ENCODE results near the gene C19orf38. TPM values are rescaled to one million over a fixed set of nuclear protein-coding genes. Genes with fewer than 3 reads are reported as not detected.

The C19orf38 gene
- total RNA-seq, 2 experiments from 2014 or later: 1.8 to 2.1 TPM

DNA sequence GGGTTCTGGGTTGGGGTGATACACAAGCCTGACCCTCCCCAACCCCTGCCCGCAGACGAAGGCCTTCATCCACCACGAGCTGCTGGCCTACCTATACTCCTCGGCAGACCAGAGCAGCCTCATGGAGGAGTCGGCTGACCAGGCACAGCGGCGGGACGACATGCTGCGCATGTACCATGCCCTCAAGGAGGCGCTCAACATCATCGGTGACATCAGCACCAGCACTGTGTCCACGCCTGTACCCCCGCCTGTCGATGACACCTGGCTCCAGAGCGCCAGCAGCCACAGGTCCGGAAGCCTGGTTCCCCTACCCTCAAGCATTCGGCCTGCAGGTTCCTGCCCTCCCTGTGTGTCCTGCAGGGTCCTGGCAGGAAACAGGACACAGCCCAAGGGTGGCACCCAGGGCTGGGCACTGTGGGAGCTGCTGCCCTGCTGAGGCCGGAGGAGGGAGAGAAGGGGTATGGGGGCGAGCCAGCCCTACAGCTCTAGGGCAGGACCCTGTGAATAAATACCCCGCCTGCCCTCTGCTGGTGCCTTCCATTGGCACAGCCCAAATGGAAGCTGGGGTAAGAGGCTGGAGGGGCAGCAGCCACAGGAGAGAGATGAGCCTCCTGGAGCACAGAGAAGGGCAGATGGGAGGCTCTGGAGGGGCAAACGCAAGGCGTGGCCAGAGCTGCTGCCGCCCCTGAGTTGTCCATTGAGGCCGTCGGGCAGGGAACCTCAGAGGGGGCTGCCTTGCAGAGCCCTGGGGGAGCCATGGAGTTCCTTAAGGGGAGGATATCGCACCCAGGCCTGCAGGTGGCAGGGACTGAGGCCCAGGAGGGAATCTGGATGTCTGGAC, 19.0 kb upstream of the C19orf38 start:
- TF ChIP-seq CTCF (IDR thresholded peaks at IDR 0.05): no peak
- H3K27ac ChIP-seq (ENCODE audit: low read depth in 1 of 2, low read length in 2 of 2): no peak overlapping the region
- DNase-seq (peak in 1 of 14 experiments; percentile 39), ATAC-seq (ENCODE audit: poor library complexity) (peak; percentile 36)
- H3K9me3 Mint-ChIP-seq: no peaks in the 10 kb centered on the region
- ChIA-PET CTCF (no interaction called here), POLR2A (interaction anchor here (0.9 kb wide), 1 partner anchor 110 kb away, joined by 3 read pairs; no protein-coding TSS in a partner anchor)
- H3K4me3 Mint-ChIP-seq: no peak overlapping the region
- H3K27me3 Mint-ChIP-seq: no peaks in the 10 kb centered on the region
- H3K4me3 ChIP-seq (ENCODE audit: low read length): no peak overlapping the region
- peaks cover 69% of the 10 kb centered on the region for H3K36me3 ChIP-seq (ENCODE audit: insufficient read depth, low read length)
- intact Hi-C loops (cut with DNase I, micrococcal nuclease): no loop called here
- no peaks in the 10 kb centered on the region for H3K4me1 Mint-ChIP-seq (ENCODE audit: low read depth)
- H3K36me3 Mint-ChIP-seq (ENCODE audit: low read depth): peaks cover 79% of the 10 kb centered on the region
- no peaks in the 10 kb centered on the region for H3K4me1 ChIP-seq (ENCODE audit: insufficient read depth, low read length)
- H3K9me3 ChIP-seq (ENCODE audit: control insufficient read depth in 1 of 2, insufficient read depth in 1 of 2, low read length in 2 of 2): no peaks in the 10 kb centered on the region
- H3K27ac Mint-ChIP-seq: no peak overlapping the region
- no peaks in the 10 kb centered on the region for H3K27me3 ChIP-seq (ENCODE audit: control insufficient read depth in 1 of 2, insufficient read depth in 2 of 2, low read length in 2 of 2)

GRCh38 chr19:10829967-10830366, 18.2 kb upstream of the C19orf38 start:
- no peak overlapping the region for H3K27ac ChIP-seq (ENCODE audit: low read depth in 1 of 2, low read length in 2 of 2)
- H3K4me1 Mint-ChIP-seq (ENCODE audit: low read depth): no peaks in the 10 kb centered on the region
- peaks cover 72% of the 10 kb centered on the region for H3K36me3 Mint-ChIP-seq (ENCODE audit: low read depth)
- ChIA-PET POLR2A (interaction anchor here (0.9 kb wide), 1 partner anchor 111 kb away, joined by 3 read pairs; no protein-coding TSS in a partner anchor), CTCF (interaction anchor here (1.1 kb wide), 1 partner anchor 10 kb away, joined by 3 read pairs; no protein-coding TSS in a partner anchor)
- H3K27me3 ChIP-seq (ENCODE audit: control insufficient read depth in 1 of 2, insufficient read depth in 2 of 2, low read length in 2 of 2): no peaks in the 10 kb centered on the region
- no peaks in the 10 kb centered on the region for H3K27me3 Mint-ChIP-seq
- peaks cover 3% of the 10 kb centered on the region for H3K4me1 ChIP-seq (ENCODE audit: insufficient read depth, low read length)
- peak in 1 of 14 experiments; percentile 24 for DNase-seq
- H3K9me3 ChIP-seq (ENCODE audit: control insufficient read depth in 1 of 2, insufficient read depth in 1 of 2, low read length in 2 of 2): no peaks in the 10 kb centered on the region
- H3K36me3 ChIP-seq (ENCODE audit: insufficient read depth, low read length): peaks cover 63% of the 10 kb centered on the region
- intact Hi-C loops (cut with DNase I, micrococcal nuclease): no loop called here
- H3K9me3 Mint-ChIP-seq: no peaks in the 10 kb centered on the region
- no peak overlapping the region for H3K4me3 Mint-ChIP-seq
- H3K4me3 ChIP-seq (ENCODE audit: low read length): no peak overlapping the region
- ATAC-seq (ENCODE audit: poor library complexity): no peak
- TF ChIP-seq CTCF (IDR thresholded peaks at IDR 0.05): no peak
- H3K27ac Mint-ChIP-seq: no peak overlapping the region

DNA sequence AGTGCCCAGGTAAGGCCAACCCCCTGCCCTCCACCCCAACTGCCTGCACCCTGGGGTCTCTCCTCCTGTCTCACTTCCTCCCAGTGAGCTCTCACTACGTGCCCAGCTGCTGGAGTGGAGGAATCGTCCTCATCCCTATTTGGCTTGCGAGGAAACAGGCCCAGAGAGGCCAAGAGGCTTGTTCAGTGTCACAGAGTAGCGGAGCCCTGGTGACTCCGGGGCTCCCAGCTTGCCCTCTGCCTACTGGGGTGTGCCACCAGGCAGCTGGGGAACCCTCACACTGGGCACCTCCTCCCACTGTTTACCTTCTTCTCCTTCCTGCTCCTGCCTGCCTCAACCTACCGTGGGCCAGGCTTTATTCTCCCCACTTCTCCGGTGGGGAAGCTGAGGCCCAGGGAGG, 17.8 kb upstream of the C19orf38 start:
- ATAC-seq (ENCODE audit: poor library complexity) (no peak), DNase-seq (peak in 1 of 14 experiments; percentile 20)
- Mint-ChIP-seq H3K4me3 (no peak overlapping the region), H3K4me1 (ENCODE audit: low read depth) (peaks cover 2% of the 10 kb centered on the region), H3K36me3 (ENCODE audit: low read depth) (peaks cover 69% of the 10 kb centered on the region), H3K27ac (no peak overlapping the region), H3K9me3 (no peaks in the 10 kb centered on the region), H3K27me3 (no peaks in the 10 kb centered on the region)
- no peak overlapping the region for H3K27ac ChIP-seq (ENCODE audit: low read depth in 1 of 2, low read length in 2 of 2)
- no peak overlapping the region for H3K4me3 ChIP-seq (ENCODE audit: low read length)
- peaks cover 59% of the 10 kb centered on the region for H3K36me3 ChIP-seq (ENCODE audit: insufficient read depth, low read length)
- no peak for TF ChIP-seq CTCF (IDR thresholded peaks at IDR 0.05)
- no peaks in the 10 kb centered on the region for H3K9me3 ChIP-seq (ENCODE audit: control insufficient read depth in 1 of 2, insufficient read depth in 1 of 2, low read length in 2 of 2)
- peaks cover 7% of the 10 kb centered on the region for H3K4me1 ChIP-seq (ENCODE audit: insufficient read depth, low read length)
- H3K27me3 ChIP-seq (ENCODE audit: control insufficient read depth in 1 of 2, insufficient read depth in 2 of 2, low read length in 2 of 2): no peaks in the 10 kb centered on the region
- POLR2A ChIA-PET: no interaction called here
- intact Hi-C loops (cut with DNase I, micrococcal nuclease): no loop called here
- CTCF ChIA-PET: interaction anchor here (1.1 kb wide), 1 partner anchor 10 kb away, joined by 3 read pairs; no protein-coding TSS in a partner anchor
